DLD1 (cell line): ENCODE measurements around the gene KRTAP10-8.
"Not testable (repeated sequence)": the region's sequence is repeated elsewhere in the genome, so short reads cannot be mapped to it uniquely, and the experiment has no call there.

Experiments used
- in situ Hi-C: cut with HindIII; loops from 2 replicates; pipeline ENCODE4 v1.10.0; 2017; ENCODE audit warnings: low sequenced_read_pairs

Gene KRTAP10-8

GRCh38 chr21:44643741-44644310, 31.9 kb downstream of the KRTAP10-8 start:
- in situ Hi-C loops = no loop called here

- in situ Hi-C loops = no loop called here
Observed at GRCh38 chr21:44644878-44645277, 33.0 kb downstream of the KRTAP10-8 start.

GRCh38 chr21:44646366-44647221, 34.7 kb downstream of the KRTAP10-8 start, which contains the start of gene KRTAP10-11:
Gene KRTAP10-11 (plus strand): TSS chr21:44646414. CDS start chr21:44646459, 45 bp downstream.
- in situ Hi-C loops = not testable (repeated sequence)

- in situ Hi-C loops = no loop called here
Observed at GRCh38 chr21:44647222-44647552, 35.3 kb downstream of the KRTAP10-8 start.

- in situ Hi-C loops = no loop called here
Observed at GRCh38 chr21:44648557-44649311, 36.9 kb downstream of the KRTAP10-8 start.

- in situ Hi-C loops = no loop called here
Observed at GRCh38 chr21:44649521-44650100, 37.7 kb downstream of the KRTAP10-8 start.

- in situ Hi-C loops = no loop called here
Observed at GRCh38 chr21:44650265-44650972, 38.5 kb downstream of the KRTAP10-8 start.

GRCh38 chr21:44650973-44651675, 39.2 kb downstream of the KRTAP10-8 start:
- in situ Hi-C loops = no loop called here

- in situ Hi-C loops = no loop called here
Observed at GRCh38 chr21:44653123-44653522, 41.2 kb downstream of the KRTAP10-8 start.

GRCh38 chr21:44653656-44654575, 42.0 kb downstream of the KRTAP10-8 start:
- in situ Hi-C loops = no loop called here

- in situ Hi-C loops = no loop called here
Observed at GRCh38 chr21:44654576-44655175, 42.8 kb downstream of the KRTAP10-8 start, which contains the start of gene KRTAP12-4. Gene KRTAP12-4 (minus strand): TSS chr21:44654659. CDS start chr21:44654614, 45 bp downstream.

- in situ Hi-C loops = no loop called here
Observed at GRCh38 chr21:44656868-44657267, 45.0 kb downstream of the KRTAP10-8 start.

- in situ Hi-C loops = no loop called here
Observed at GRCh38 chr21:44657635-44658540, 46.0 kb downstream of the KRTAP10-8 start, which contains the start of gene KRTAP12-3. Gene KRTAP12-3 (plus strand): TSS chr21:44657932. CDS start chr21:44657980, 48 bp downstream.

GRCh38 chr21:44658541-44658910, 46.6 kb downstream of the KRTAP10-8 start:
- in situ Hi-C loops = no loop called here

- in situ Hi-C loops = no loop called here
Observed at GRCh38 chr21:44658913-44659595, 47.2 kb downstream of the KRTAP10-8 start.

- in situ Hi-C loops = not testable (repeated sequence)
Observed at GRCh38 chr21:44661567-44661966, 49.7 kb downstream of the KRTAP10-8 start.
